DMS53 treated with DMSO at 0.1 percent for 48 hours (cell line): ENCODE results near the gene ARHGAP28.
"Not testable (repeated sequence)": the region's sequence is repeated elsewhere in the genome, so short reads cannot be mapped to it uniquely, and the experiment has no call there.

Experiments used
- DNase-seq: peaks from one replicate; lab custom pipeline; 2025; ENCODE audit not compliant: unreplicated experiment; lab: John Stamatoyannopoulos, UW

The ARHGAP28 gene

GRCh38 chr18:6814882-6815425, 85.4 kb downstream of the ARHGAP28 start:
- DNase-seq: no peak

GRCh38 chr18:6816154-6816553, 86.6 kb downstream of the ARHGAP28 start:
- no peak for DNase-seq

GRCh38 chr18:6819332-6819731, 89.8 kb downstream of the ARHGAP28 start:
- no peak for DNase-seq

- no peak for DNase-seq
These were observed 90.8 kb downstream of the ARHGAP28 start for GRCh38 chr18:6820314-6820713.

- DNase-seq: no peak
These were observed 91.8 kb downstream of the ARHGAP28 start for GRCh38 chr18:6821356-6821755.

- not testable (repeated sequence) for DNase-seq
These were observed 97.6 kb downstream of the ARHGAP28 start for GRCh38 chr18:6827161-6827560.

GRCh38 chr18:6827566-6827965, 98.0 kb downstream of the ARHGAP28 start:
- not testable (repeated sequence) for DNase-seq

- DNase-seq: no peak
These were observed 101.4 kb downstream of the ARHGAP28 start for GRCh38 chr18:6830916-6831315.

- DNase-seq: peak; percentile 49
These were observed 105.8 kb downstream of the ARHGAP28 start for GRCh38 chr18:6835345-6835744.

- DNase-seq: peak; percentile 11
These were observed 106.8 kb downstream of the ARHGAP28 start for GRCh38 chr18:6836331-6836730.

- no peak for DNase-seq
These were observed 108.4 kb downstream of the ARHGAP28 start for GRCh38 chr18:6837904-6838303.

GRCh38 chr18:6842081-6842480, 112.6 kb downstream of the ARHGAP28 start:
- DNase-seq: peak; percentile 62

- no peak for DNase-seq
These were observed 113.8 kb downstream of the ARHGAP28 start for GRCh38 chr18:6843308-6843707.

GRCh38 chr18:6845521-6845920, 116.0 kb downstream of the ARHGAP28 start:
- not testable (repeated sequence) for DNase-seq

- no peak for DNase-seq
These were observed 120.9 kb downstream of the ARHGAP28 start for GRCh38 chr18:6850396-6850795.

GRCh38 chr18:6851480-6851879, 122.0 kb downstream of the ARHGAP28 start:
- no peak for DNase-seq

GRCh38 chr18:6854811-6855210, 125.3 kb downstream of the ARHGAP28 start:
- DNase-seq: no peak

GRCh38 chr18:6855767-6856166, 126.3 kb downstream of the ARHGAP28 start:
- no peak for DNase-seq

GRCh38 chr18:6857300-6857699, 127.8 kb downstream of the ARHGAP28 start:
- no peak for DNase-seq

- DNase-seq: no peak
These were observed 130.3 kb downstream of the ARHGAP28 start for GRCh38 chr18:6859676-6860422.

- DNase-seq: no peak
These were observed 131.4 kb downstream of the ARHGAP28 start for GRCh38 chr18:6860804-6861448.

GRCh38 chr18:6865251-6865650, 135.7 kb downstream of the ARHGAP28 start:
- no peak for DNase-seq
